ENCODE results near the gene OLFML2A. TPM values are rescaled to one million over a fixed set of nuclear protein-coding genes. Genes with fewer than 3 reads are reported as not detected.

OLFML2A gene
- total RNA-seq, 2 experiments from 2014 or later: not detected

DNA sequence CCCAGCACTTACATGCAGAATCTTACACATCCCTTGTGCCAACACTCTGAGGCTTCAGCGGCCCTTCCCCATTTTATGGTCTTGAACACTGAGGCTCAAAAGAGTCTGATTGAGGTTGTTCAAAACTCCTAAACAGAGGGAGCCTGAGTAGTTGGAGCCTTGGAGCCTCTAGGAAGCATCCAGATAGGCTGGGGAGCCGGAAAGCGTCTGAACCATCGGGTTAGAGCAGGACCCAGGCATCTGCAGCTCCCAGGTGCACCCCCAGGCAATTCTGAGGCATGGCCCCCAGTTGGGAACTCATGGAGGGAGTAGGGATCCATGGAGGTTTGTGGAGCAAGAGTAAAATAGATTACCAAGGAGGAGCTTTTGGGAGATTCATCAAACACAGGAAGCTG is 3.8 kb downstream of the OLFML2A start:
- Mint-ChIP-seq H3K27ac (no peak overlapping the region), H3K4me1 (ENCODE audit: low read depth) (peaks cover 8% of the 10 kb centered on the region), H3K9me3 (no peaks in the 10 kb centered on the region), H3K4me3 (no peak overlapping the region), H3K36me3 (ENCODE audit: low read depth) (no peaks in the 10 kb centered on the region), H3K27me3 (ENCODE audit: low read depth) (peaks cover 17% of the 10 kb centered on the region)
- intact Hi-C loops (cut with micrococcal nuclease): no loop called here
- CTCF ChIA-PET: no interaction called here
- no peak for DNase-seq

- CTCF ChIA-PET: interaction anchor here (0.8 kb wide), 1 partner anchor 11 kb away, joined by 4 read pairs; the partner anchor contains the start of gene NR6A1
- Mint-ChIP-seq H3K27ac (no peak overlapping the region), H3K27me3 (ENCODE audit: low read depth) (peaks cover 7% of the 10 kb centered on the region), H3K36me3 (ENCODE audit: low read depth) (no peaks in the 10 kb centered on the region), H3K4me1 (ENCODE audit: low read depth) (no peaks in the 10 kb centered on the region), H3K4me3 (no peak overlapping the region), H3K9me3 (no peaks in the 10 kb centered on the region)
- intact Hi-C loops (cut with micrococcal nuclease): no loop called here
- DNase-seq: no peak
These were observed 5.2 kb downstream of the OLFML2A start for GRCh38 chr9:124781967-124782660.

DNA sequence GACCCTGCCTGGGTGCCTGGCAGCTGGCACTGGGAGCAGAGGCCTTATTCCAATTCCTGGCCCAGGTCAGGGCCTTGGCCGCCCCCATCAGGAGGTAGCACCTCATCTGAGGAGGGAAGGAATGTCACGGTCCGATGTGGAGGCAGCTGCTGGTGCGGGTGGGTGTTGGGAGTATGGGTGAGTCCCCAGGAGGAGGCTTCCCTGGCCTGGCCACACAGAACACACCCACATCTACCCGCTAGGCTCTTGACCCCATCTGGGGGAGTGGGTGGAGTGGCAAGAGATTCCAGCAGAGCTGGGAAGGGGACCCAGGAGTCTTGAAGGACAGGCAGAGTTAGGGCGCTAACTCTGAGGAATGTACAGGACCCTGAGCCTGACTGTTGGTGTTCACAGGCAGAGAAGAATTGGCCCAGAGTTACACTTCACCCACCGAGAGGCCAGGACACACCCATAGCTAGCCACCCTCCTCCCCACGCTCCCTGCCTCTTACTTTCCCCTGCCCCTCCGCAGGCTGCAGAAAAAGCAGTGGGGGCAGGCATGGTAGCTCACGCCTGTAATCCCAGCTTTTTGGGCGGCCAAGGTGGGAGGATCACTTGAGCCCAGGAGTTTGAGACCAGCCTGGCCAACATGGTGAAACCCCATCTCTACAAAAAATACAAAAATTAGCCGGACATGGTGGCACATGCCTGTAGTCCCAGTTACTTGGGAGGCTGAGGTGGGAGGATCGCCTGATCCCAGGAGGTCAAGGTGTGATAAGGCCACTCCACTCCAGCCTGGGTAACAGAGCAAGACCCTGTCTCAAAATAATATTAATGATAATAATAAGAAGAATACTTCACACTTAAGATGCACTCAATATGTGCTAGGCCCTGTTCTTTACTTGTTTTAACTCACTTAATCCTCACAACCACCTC is 6.0 kb downstream of the OLFML2A start:
- DNase-seq: no peak
- Mint-ChIP-seq H3K27ac (no peak overlapping the region), H3K4me3 (no peak overlapping the region), H3K36me3 (ENCODE audit: low read depth) (no peaks in the 10 kb centered on the region), H3K9me3 (no peaks in the 10 kb centered on the region), H3K4me1 (ENCODE audit: low read depth) (no peaks in the 10 kb centered on the region), H3K27me3 (ENCODE audit: low read depth) (peaks cover 2% of the 10 kb centered on the region)
- CTCF ChIA-PET: interaction anchor here (0.8 kb wide), 1 partner anchor 12 kb away, joined by 4 read pairs; the partner anchor contains the start of gene NR6A1
- intact Hi-C loops (cut with micrococcal nuclease): no loop called here

DNA sequence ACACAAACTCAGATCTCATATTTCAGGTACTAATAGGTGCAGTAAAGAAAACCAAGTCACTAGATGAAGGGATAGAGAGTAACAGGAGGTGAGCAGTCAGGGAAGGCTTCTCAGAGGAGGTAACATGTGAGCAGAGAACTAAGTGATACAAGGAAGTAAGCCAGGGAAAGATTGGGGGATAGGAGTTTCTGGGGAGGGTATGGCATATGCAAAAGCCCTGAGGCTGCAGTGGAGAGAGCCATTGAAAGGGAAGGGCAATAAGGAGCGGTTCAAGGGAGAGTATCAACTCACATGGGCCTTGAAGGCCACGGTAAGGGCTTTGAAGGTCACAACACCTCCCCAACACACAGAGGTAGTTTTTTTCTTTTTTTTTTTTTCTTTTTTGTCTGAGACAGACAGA is 6.9 kb downstream of the OLFML2A start:
- H3K9me3 Mint-ChIP-seq: no peaks in the 10 kb centered on the region
- no peak overlapping the region for H3K27ac Mint-ChIP-seq
- no peaks in the 10 kb centered on the region for H3K36me3 Mint-ChIP-seq (ENCODE audit: low read depth)
- peaks cover under 1% of the 10 kb centered on the region for H3K27me3 Mint-ChIP-seq (ENCODE audit: low read depth)
- intact Hi-C loops (cut with micrococcal nuclease): no loop called here
- H3K4me1 Mint-ChIP-seq (ENCODE audit: low read depth): no peaks in the 10 kb centered on the region
- H3K4me3 Mint-ChIP-seq: no peak overlapping the region
- no peak for DNase-seq
- CTCF ChIA-PET: no interaction called here

- no peak for DNase-seq
- CTCF ChIA-PET: no interaction called here
- no peaks in the 10 kb centered on the region for H3K4me1 Mint-ChIP-seq (ENCODE audit: low read depth)
- no peaks in the 10 kb centered on the region for H3K9me3 Mint-ChIP-seq
- no peak overlapping the region for H3K27ac Mint-ChIP-seq
- H3K4me3 Mint-ChIP-seq: no peak overlapping the region
- H3K36me3 Mint-ChIP-seq (ENCODE audit: low read depth): no peaks in the 10 kb centered on the region
- intact Hi-C loops (cut with micrococcal nuclease): no loop called here
- no peaks in the 10 kb centered on the region for H3K27me3 Mint-ChIP-seq (ENCODE audit: low read depth)
These were observed 7.6 kb downstream of the OLFML2A start for GRCh38 chr9:124784509-124784908.

GRCh38 chr9:124786881-124787573 is 10.1 kb downstream of the OLFML2A start:
- CTCF ChIA-PET: interaction anchor here (1.3 to 1.5 kb wide), 3 partner anchors 10 to 65 kb away, joined by 3 read pairs; no protein-coding TSS in a partner anchor
- Mint-ChIP-seq H3K27me3 (ENCODE audit: low read depth) (no peaks in the 10 kb centered on the region), H3K27ac (no peak overlapping the region), H3K4me3 (no peak overlapping the region), H3K36me3 (ENCODE audit: low read depth) (no peaks in the 10 kb centered on the region), H3K4me1 (ENCODE audit: low read depth) (no peaks in the 10 kb centered on the region), H3K9me3 (no peaks in the 10 kb centered on the region)
- no peak for DNase-seq
- intact Hi-C loops (cut with micrococcal nuclease): no loop called here

DNA sequence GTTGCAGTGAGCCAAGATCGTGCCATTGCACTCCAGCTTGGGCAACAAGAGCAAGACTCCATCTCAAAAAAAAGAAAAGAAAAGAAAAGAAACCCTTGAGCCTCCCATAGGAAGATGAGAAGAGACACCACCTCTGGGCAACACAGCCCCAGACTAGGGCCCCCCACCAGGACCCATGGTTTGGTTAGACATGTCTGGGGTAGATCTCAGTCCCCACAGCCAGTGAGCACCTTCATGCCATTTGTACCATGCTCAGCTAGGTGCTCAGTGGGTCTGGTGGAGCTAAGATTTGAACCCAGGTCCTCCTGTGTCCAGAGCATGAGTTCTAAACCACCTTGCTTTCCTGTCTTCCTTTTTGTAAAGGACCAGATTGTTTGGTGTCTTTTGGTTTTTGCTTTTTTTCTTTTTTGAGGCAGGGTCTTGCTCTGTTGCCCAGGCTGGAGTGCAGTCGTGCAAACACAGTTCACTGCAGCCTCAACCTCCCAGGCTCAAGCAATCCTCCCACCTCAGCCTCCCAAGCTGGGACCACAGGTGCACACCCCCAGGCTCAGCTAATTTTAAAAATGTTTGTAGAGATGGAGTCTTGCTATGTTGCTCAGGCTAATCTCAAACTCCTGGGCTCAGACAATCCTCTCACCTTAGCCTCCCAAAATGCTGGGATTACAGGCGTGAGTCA is 11.7 kb downstream of the OLFML2A start:
- intact Hi-C loops (cut with micrococcal nuclease): no loop called here
- CTCF ChIA-PET: interaction anchor here (1.2 to 2.3 kb wide), 2 partner anchors 12 to 65 kb away, joined by 3 to 7 read pairs; partner anchors contain the start of genes OLFML2A and WDR38
- no peaks in the 10 kb centered on the region for H3K4me1 Mint-ChIP-seq (ENCODE audit: low read depth)
- no peaks in the 10 kb centered on the region for H3K27me3 Mint-ChIP-seq (ENCODE audit: low read depth)
- no peak overlapping the region for H3K4me3 Mint-ChIP-seq
- no peak overlapping the region for H3K27ac Mint-ChIP-seq
- no peak for DNase-seq
- H3K36me3 Mint-ChIP-seq (ENCODE audit: low read depth): no peaks in the 10 kb centered on the region
- no peaks in the 10 kb centered on the region for H3K9me3 Mint-ChIP-seq

- no peak for DNase-seq
- Mint-ChIP-seq H3K36me3 (ENCODE audit: low read depth) (no peaks in the 10 kb centered on the region), H3K27me3 (ENCODE audit: low read depth) (peaks cover 3% of the 10 kb centered on the region), H3K4me3 (no peak overlapping the region), H3K9me3 (no peaks in the 10 kb centered on the region), H3K4me1 (ENCODE audit: low read depth) (no peaks in the 10 kb centered on the region), H3K27ac (no peak overlapping the region)
- CTCF ChIA-PET: interaction anchor here (0.6 to 2.3 kb wide), 5 partner anchors 13 to 171 kb away, joined by 3 to 7 read pairs (median 3); partner anchors contain the start of genes OLFML2A and WDR38
- intact Hi-C loops (cut with micrococcal nuclease): no loop called here
These were observed 12.6 kb downstream of the OLFML2A start for GRCh38 chr9:124789531-124789930.

DNA sequence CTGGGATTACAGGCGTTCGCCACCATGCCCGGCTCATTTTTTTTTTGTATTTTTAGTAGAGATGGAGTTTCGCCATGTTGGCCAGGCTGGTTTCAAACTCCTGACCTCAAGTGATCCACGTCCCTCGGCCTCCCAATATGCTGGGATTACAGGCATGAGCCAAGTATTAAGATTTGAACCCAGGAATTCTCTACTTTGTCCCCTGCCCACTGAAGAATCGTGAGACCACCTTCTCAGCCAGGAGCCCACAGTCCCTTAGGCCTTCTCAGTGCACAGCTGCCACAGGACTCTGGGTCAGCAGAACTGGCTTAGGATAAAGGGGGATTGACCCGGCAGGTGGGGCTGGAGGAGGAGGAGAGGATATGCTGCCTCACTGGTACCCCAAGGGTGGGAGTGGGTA is 13.4 kb downstream of the OLFML2A start:
- Mint-ChIP-seq H3K4me3 (no peak overlapping the region), H3K9me3 (no peaks in the 10 kb centered on the region), H3K27me3 (ENCODE audit: low read depth) (peaks cover 3% of the 10 kb centered on the region), H3K4me1 (ENCODE audit: low read depth) (no peaks in the 10 kb centered on the region), H3K27ac (no peak overlapping the region), H3K36me3 (ENCODE audit: low read depth) (no peaks in the 10 kb centered on the region)
- CTCF ChIA-PET: interaction anchor here (1.1 to 2.3 kb wide), 3 partner anchors 14 to 172 kb away, joined by 3 to 7 read pairs (median 4); partner anchors contain the start of gene OLFML2A
- intact Hi-C loops (cut with micrococcal nuclease): no loop called here
- DNase-seq: no peak

DNA sequence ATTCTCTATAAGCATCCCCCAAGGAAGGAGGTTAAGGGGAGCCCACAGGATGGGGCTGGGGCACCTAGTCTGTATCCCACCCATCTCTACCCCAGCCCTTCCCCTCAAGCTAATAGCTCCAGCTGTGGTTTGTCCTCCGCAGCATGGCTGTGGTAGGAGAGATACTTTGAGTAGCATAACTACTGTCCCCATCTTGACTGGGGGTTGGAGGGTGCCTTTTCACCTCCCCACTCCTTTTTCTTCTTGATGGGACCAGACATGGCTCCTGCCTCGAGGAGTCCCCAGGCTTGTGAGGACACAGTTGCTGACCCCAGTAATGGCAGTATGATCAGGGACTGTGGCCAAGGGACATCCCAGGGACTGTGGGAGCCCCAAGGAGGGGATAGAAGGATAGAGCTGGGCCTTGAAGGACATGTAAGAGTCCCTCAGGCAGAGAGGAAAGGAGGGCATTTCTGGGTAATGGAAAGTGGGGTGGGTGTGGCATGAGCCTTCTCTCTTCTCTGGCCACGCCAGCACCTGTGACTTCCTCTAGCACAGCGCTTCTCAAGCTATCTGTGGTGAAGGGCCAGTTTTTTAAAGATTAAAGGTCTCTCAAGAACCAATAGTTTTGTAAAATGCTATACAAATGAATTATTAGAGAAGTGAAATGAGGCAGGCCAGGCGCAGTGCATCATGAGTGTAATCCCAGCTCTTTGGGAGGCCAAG is 14.0 kb downstream of the OLFML2A start:
- Mint-ChIP-seq H3K27ac (no peak overlapping the region), H3K36me3 (ENCODE audit: low read depth) (no peaks in the 10 kb centered on the region), H3K27me3 (ENCODE audit: low read depth) (peaks cover 3% of the 10 kb centered on the region), H3K4me1 (ENCODE audit: low read depth) (no peaks in the 10 kb centered on the region), H3K9me3 (no peaks in the 10 kb centered on the region), H3K4me3 (no peak overlapping the region)
- CTCF ChIA-PET: interaction anchor here (1.0 to 2.3 kb wide), 3 partner anchors 14 to 63 kb away, joined by 3 to 7 read pairs (median 4); partner anchors contain the start of genes OLFML2A and WDR38
- DNase-seq: no peak
- intact Hi-C loops (cut with micrococcal nuclease): no loop called here

GRCh38 chr9:124792257-124793014 is 15.5 kb downstream of the OLFML2A start:
- Mint-ChIP-seq H3K27me3 (ENCODE audit: low read depth) (peaks cover 3% of the 10 kb centered on the region), H3K9me3 (no peaks in the 10 kb centered on the region), H3K27ac (no peak overlapping the region), H3K36me3 (ENCODE audit: low read depth) (no peaks in the 10 kb centered on the region), H3K4me3 (no peak overlapping the region), H3K4me1 (ENCODE audit: low read depth) (no peaks in the 10 kb centered on the region)
- intact Hi-C loops (cut with micrococcal nuclease): no loop called here
- CTCF ChIA-PET: interaction anchor here (0.6 kb wide), 1 partner anchor 383 kb away, joined by 3 read pairs; no protein-coding TSS in a partner anchor
- no peak for DNase-seq
